BLaER1 treated with 17β-estradiol and CSF1 and Interleukin-3, amounts not matched to agents 10 nM and 100 nM (cell line): ENCODE results near the gene PARP8.
A peak's percentile ranks its signal among the peaks of the same experiment; 100 is the strongest.
"Not testable (repeated sequence)": the region's sequence is repeated elsewhere in the genome, so short reads cannot be mapped to it uniquely, and the experiment has no call there.

Experiments used
- H3K27ac ChIP-seq, 11 experiments: shearing (Covaris generic); formaldehyde crosslinking; 2 replicates each; pipeline ENCODE4 v1.8.1; 2022
- H3K27me3 ChIP-seq, 11 experiments: shearing (Covaris generic); formaldehyde crosslinking; 2 replicates each; pipeline ENCODE4 v1.8.1; 2022
- H3K36me3 ChIP-seq, 11 experiments: shearing (Covaris generic); formaldehyde crosslinking; 2 replicates each; pipeline ENCODE4 v1.8.1; 2022
- H3K4me1 ChIP-seq, 10 experiments: shearing (Covaris generic); formaldehyde crosslinking; 2 replicates each; pipeline ENCODE4 v1.8.1; 2022
- H3K4me2 ChIP-seq, 11 experiments: shearing (Covaris generic); formaldehyde crosslinking; 2 replicates each; pipeline ENCODE4 v1.8.1; 2022
- H3K4me3 ChIP-seq, 10 experiments: shearing (Covaris generic); formaldehyde crosslinking; 2 replicates each; pipeline ENCODE4 v1.8.1; 2022
- H3K9ac ChIP-seq, 11 experiments: shearing (Covaris generic); formaldehyde crosslinking; 2 replicates each; pipeline ENCODE4 v1.8.1; 2022
- H3K9me3 ChIP-seq, 11 experiments: shearing (Covaris generic); formaldehyde crosslinking; replicated peaks in 1 of 11; 2 replicates each; pipeline ENCODE4 v1.8.1; 2022
- H4K20me1 ChIP-seq, 11 experiments: shearing (Covaris generic); formaldehyde crosslinking; 2 replicates each; pipeline ENCODE4 v1.8.1; 2022
- Cebpa-rat ChIP-seq, 11 experiments: shearing (Covaris generic); IDR thresholded peaks; 2 replicates each; pipeline ENCODE4 v1.8.1; 2022

Gene PARP8

GRCh38 chr5:50666261-50667022 is at the start of gene PARP8:
TSS of gene PARP8 (plus strand) at chr5:50666637. CDS start at chr5:50667096, 459 bp downstream.
- Histone ChIP-seq H3K27me3 (no peaks in the 10 kb centered on the region), H3K4me2 (peak within 1 kb of the TSS; percentile 74 to 93 (median 88)), H3K4me3 (peak within 1 kb of the TSS; percentile 88 to 100 (median 95)), H3K9me3 (0 out of 22 replicates have a peak, but pooled peaks cover 0 to 2% (median 0%) of the 10 kb centered on the region in 11 experiments), H3K27ac (peak within 1 kb of the TSS; percentile 90 to 99 (median 97)), H4K20me1 (peaks cover 0 to 16% (median 0%) of the 10 kb centered on the region in 11 experiments; a peak in 5 of 22 replicates), H3K36me3 (no peaks in the 10 kb centered on the region), H3K9ac (peak within 1 kb of the TSS; percentile 92 to 99 (median 94)), H3K4me1 (peaks cover 26 to 58% (median 30%) of the 10 kb centered on the region in 10 experiments)
- no peak for TF ChIP-seq Cebpa-rat (IDR thresholded peaks at IDR 0.05)

DNA sequence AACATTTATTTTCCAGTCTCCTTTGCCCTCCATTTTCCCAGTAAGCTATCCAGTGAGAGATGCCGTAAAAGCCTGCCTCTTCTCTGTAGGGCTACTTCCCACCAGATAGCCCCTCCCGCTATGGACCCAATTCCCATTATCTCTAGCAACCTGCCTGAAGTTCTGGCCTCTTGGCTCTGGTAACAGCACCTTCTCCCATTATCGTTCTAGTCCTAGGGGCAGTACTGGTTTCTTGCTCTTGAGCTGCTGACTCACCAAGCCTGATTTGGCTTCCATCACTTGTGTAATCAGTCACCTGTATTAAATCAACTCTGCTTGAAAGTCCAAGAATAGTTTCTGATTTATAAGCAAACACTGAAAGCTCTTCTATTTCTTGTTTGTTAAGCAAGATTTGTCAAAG is 42.8 kb upstream of the PARP8 start:
- H3K4me3 ChIP-seq = no peak overlapping the region

GRCh38 chr5:50634866-50635265 is 31.6 kb upstream of the PARP8 start:
- H3K27me3 ChIP-seq, H4K20me1 ChIP-seq, H3K36me3 ChIP-seq, H3K4me3 ChIP-seq: not testable (repeated sequence)
- TF ChIP-seq Cebpa-rat (IDR thresholded peaks at IDR 0.05) = peak; percentile 58 to 95 (median 92); a peak in 21 of 22 replicates
- Histone ChIP-seq H3K9ac (peak overlapping the region in 4 of 11 experiments; percentile 4 to 54 (median 22); a peak in 3 of 22 replicates), H3K9me3 (peaks cover 0 to 40% (median 3%) of the 10 kb centered on the region in 11 experiments; a peak in 8 of 22 replicates), H3K4me2 (peak overlapping the region; percentile 15 to 80 (median 56); a peak in 18 of 22 replicates), H3K27ac (peak overlapping the region in 10 of 11 experiments; percentile 13 to 73 (median 63); a peak in 17 of 22 replicates), H3K4me1 (peaks cover 5 to 40% (median 21%) of the 10 kb centered on the region in 10 experiments; a peak in 17 of 20 replicates)

More for the DNA sequence above, 42.8 kb upstream of the PARP8 start:
- TF ChIP-seq Cebpa-rat (IDR thresholded peaks at IDR 0.05) = no peak
- Histone ChIP-seq H3K27ac (no peak overlapping the region), H3K36me3 (no peaks in the 10 kb centered on the region), H3K4me1 (no peaks in the 10 kb centered on the region), H3K9ac (no peak overlapping the region), H3K4me2 (no peak overlapping the region), H3K9me3 (peaks cover 0 to 10% (median 0%) of the 10 kb centered on the region in 11 experiments; a peak in 4 of 22 replicates), H4K20me1 (no peaks in the 10 kb centered on the region), H3K27me3 (no peaks in the 10 kb centered on the region)

GRCh38 chr5:50637576-50637975 is 28.9 kb upstream of the PARP8 start:
- H3K36me3 ChIP-seq, H3K9ac ChIP-seq, H3K4me3 ChIP-seq, H4K20me1 ChIP-seq, H3K27me3 ChIP-seq, H3K27ac ChIP-seq: not testable (repeated sequence)
- peaks cover 5 to 40% (median 21%) of the 10 kb centered on the region in 10 experiments; a peak in 17 of 20 replicates for H3K4me1 ChIP-seq
- H3K9me3 ChIP-seq = peaks cover 0 to 14% (median 0%) of the 10 kb centered on the region in 11 experiments; a peak in 4 of 22 replicates
- peak overlapping the region in 2 of 11 experiments; percentile 11 to 32; a peak in 4 of 22 replicates for H3K4me2 ChIP-seq

GRCh38 chr5:50646591-50646990 is 19.8 kb upstream of the PARP8 start:
- H3K27ac ChIP-seq = no peak overlapping the region
- no peak overlapping the region for H3K9ac ChIP-seq
- H3K27me3 ChIP-seq = no peaks in the 10 kb centered on the region
- H3K9me3 ChIP-seq = no peaks in the 10 kb centered on the region
- no peaks in the 10 kb centered on the region for H3K36me3 ChIP-seq
- TF ChIP-seq Cebpa-rat (IDR thresholded peaks at IDR 0.05) = no peak
- H4K20me1 ChIP-seq = no peaks in the 10 kb centered on the region
- no peak overlapping the region for H3K4me2 ChIP-seq
- H3K4me1 ChIP-seq = peaks cover 0 to 24% (median 10%) of the 10 kb centered on the region in 10 experiments; a peak in 11 of 20 replicates
- no peak overlapping the region for H3K4me3 ChIP-seq

DNA sequence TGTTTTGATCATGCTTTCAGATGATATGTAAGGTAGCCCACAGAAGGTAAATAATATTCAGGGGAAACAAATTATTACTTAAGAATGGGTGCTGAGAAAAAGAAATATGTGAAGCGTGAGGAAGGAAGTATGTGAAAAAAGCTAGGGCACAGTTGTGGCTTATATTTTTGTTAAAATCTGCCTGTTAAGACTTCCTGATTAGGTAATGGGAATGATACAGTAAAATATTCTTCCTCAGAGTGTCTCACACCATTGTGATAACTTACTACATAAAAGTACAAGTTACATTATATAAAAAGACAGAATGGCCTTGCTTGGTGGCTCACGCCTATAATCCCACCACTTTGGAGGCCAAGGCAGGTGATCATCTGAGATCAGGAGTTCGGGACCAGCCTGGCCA is 18.7 kb upstream of the PARP8 start:
- Histone ChIP-seq H4K20me1 (no peaks in the 10 kb centered on the region), H3K36me3 (no peaks in the 10 kb centered on the region), H3K9ac (no peak overlapping the region), H3K4me1 (peaks cover 0 to 24% (median 10%) of the 10 kb centered on the region in 10 experiments; a peak in 11 of 20 replicates), H3K27ac (peak overlapping the region in 5 of 11 experiments; percentile 3 to 63 (median 47); a peak in 9 of 22 replicates), H3K4me3 (no peak overlapping the region), H3K27me3 (no peaks in the 10 kb centered on the region), H3K9me3 (no peaks in the 10 kb centered on the region), H3K4me2 (peak overlapping the region in 7 of 11 experiments; percentile 39 to 70 (median 54); a peak in 15 of 22 replicates)
- no peak for TF ChIP-seq Cebpa-rat (IDR thresholded peaks at IDR 0.05)

DNA sequence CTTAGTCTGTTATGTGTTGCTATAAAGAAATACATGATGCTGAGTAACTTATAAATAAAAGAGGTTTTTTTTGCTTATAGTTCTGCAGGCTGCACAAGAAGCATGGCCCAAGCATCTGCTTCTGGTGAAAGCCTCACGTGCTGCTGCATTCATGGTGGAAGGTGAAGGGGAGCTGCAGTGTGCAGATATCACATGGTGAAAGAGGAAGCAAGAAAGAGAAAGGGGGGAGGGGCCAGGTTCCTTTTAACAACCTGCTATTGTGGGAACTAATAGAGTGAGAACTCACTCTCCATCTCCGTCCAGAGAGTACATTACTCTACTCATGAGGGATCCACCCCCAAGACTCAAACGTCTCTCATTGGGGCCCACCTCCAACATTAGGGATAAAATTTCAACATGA is 12.5 kb upstream of the PARP8 start:
- peak overlapping the region in 4 of 11 experiments; percentile 10 to 44 (median 20); a peak in 3 of 22 replicates for H3K4me2 ChIP-seq
- no peaks in the 10 kb centered on the region for H3K36me3 ChIP-seq
- H3K27me3 ChIP-seq = no peaks in the 10 kb centered on the region
- no peak overlapping the region for H3K27ac ChIP-seq
- peaks cover 0 to 21% (median 2%) of the 10 kb centered on the region in 10 experiments; a peak in 9 of 20 replicates for H3K4me1 ChIP-seq
- H3K4me3 ChIP-seq = no peak overlapping the region
- no peaks in the 10 kb centered on the region for H4K20me1 ChIP-seq
- no peak for TF ChIP-seq Cebpa-rat (IDR thresholded peaks at IDR 0.05)
- no peak overlapping the region for H3K9ac ChIP-seq
- no peaks in the 10 kb centered on the region for H3K9me3 ChIP-seq

DNA sequence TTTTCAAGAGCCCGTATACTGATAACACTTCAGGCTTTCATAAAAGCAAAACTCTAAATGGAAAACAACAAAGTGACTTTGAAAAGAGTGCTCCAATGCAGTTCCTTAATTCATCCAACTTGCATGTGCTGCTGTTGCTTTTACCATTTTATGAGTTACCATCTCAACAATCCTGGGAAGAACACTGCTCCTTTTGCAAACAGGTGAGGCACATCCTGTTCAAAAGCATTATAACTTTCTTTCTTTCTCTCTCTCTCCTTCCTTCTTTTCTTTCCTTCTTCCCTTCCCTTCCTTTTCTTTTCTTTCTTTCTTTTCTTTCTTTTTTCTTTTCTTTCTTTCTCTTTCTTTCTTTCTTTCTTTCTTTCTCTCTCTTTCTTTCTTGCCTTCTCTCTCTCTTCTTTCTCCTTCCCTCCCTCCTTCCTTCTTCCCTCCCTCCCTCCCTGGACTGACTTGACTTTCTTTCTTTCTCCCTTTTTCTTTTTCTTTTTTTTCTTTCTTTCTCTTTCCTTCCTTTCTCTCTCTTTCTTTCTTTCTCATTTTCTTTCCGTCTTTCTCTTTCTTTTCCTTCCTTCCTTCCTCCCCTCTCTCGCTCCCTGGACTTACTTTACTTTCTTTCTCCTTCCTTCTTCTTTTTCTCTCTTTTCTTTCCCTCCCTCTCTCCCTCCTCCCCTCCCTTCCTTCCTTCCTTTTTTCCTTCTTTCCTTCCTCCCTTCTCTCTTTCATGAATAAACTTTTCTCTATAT is 11.2 kb upstream of the PARP8 start:
- no peaks in the 10 kb centered on the region for H3K27me3 ChIP-seq
- no peaks in the 10 kb centered on the region for H4K20me1 ChIP-seq
- H3K4me2 ChIP-seq = no peak overlapping the region
- H3K27ac ChIP-seq = no peak overlapping the region
- TF ChIP-seq Cebpa-rat (IDR thresholded peaks at IDR 0.05) = no peak
- no peak overlapping the region for H3K9ac ChIP-seq
- no peak overlapping the region for H3K4me3 ChIP-seq
- no peaks in the 10 kb centered on the region for H3K9me3 ChIP-seq
- peaks cover 0 to 19% (median 2%) of the 10 kb centered on the region in 10 experiments; a peak in 8 of 20 replicates for H3K4me1 ChIP-seq
- H3K36me3 ChIP-seq = no peaks in the 10 kb centered on the region

- Histone ChIP-seq H3K9me3 (no peaks in the 10 kb centered on the region), H3K4me3 (no peak overlapping the region), H3K27ac (no peak overlapping the region), H3K4me2 (no peak overlapping the region), H3K27me3 (no peaks in the 10 kb centered on the region), H4K20me1 (no peaks in the 10 kb centered on the region), H3K36me3 (no peaks in the 10 kb centered on the region), H3K9ac (no peak overlapping the region), H3K4me1 (peaks cover 0 to 19% (median 2%) of the 10 kb centered on the region in 10 experiments; a peak in 8 of 20 replicates)
- TF ChIP-seq Cebpa-rat (IDR thresholded peaks at IDR 0.05) = no peak
These were observed 10.6 kb upstream of the PARP8 start for GRCh38 chr5:50655810-50656205.
